ENCODE measurements around the gene MYO18B. TPM values are rescaled to one million over a fixed set of nuclear protein-coding genes. Genes with fewer than 3 reads are reported as not detected.
"Not testable (repeated sequence)": the region's sequence is repeated elsewhere in the genome, so short reads cannot be mapped to it uniquely, and the experiment has no call there.

Gene MYO18B
- total RNA-seq, 1 donor from 2014 or later: not detected

DNA sequence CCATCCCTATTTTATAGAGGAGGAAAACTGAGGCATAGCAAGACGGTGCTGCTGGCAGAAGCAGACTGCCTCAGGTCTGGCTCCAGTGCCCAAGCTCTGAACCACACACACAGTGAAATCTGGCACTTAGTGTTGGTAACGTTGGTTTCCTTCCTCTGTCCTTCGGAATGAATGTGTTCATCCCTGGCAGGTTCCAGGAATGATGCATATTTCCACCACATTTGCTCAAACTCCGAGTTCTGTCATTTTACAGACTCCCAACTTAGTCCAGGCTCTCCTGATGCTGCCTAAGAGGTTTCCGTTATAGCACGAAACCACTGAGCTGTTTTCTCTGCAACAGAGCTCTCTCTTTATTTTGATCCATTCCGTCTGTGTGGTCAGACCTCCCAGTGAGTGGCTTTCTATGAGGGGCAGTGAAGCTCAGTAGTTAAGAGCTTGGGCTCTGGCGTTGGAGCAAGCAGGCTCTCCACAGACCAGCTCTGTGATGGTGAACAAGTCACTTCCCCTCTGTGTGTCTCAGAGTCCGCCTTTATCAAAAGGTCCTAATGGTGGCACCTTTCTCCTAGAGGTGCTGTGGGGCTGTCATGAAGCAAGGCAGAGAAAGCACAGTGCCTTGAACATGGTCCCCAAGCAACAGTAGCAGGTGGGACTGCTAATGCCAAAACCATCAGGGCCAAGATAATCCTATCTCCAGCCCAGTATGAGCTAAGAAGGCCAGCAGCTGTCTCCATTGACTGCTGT is 200.3 kb downstream of the MYO18B start:
- no peak for DNase-seq (ENCODE audit: low read depth)

DNA sequence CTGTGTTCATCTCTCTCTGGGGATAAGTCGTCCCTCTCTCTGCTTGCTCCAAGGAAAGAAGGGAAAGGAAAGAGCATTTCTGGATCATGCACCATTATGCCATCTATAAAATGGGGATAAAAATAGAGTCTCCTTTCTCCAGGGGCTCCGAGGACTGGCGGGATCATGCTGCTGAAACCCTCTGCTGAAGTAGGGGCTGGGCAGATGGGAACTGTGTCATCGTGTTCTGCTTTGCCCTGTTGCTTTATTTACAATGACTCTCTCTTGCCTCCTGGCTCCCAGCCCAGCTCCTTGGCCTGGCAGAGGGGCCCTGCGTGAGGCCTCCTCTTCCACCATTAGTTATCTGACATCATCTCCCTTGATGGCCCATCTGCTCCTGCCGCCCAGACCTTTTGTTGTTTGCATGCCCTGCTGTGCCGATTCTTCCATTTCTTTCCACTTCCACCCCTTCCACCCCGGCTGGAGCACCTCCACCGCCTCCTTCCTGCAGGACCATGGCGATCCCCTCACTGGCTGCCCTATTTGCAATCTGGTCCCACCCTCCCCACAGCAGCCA is 200.9 kb downstream of the MYO18B start:
- DNase-seq (ENCODE audit: low read depth): no peak

DNA sequence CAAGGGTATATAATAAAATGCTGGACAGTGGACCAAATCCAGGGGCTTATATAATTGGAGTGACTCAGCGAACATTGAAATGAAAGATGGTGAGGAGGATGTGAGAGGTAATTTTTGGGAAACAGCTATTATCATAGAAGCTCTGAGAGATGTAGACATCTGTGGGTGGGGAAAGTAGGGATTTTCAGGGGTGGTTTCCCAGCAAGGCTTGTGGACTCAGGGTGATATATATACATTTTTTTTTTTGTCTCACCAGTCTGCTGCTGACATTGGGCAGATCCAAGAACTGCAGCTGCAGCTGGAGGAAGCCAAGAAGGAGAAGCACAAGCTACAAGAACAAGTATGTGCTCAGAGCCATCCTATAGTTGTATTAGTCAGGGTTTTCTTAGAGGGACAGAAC is 208.1 kb downstream of the MYO18B start:
- DNase-seq (ENCODE audit: low read depth): no peak

DNA sequence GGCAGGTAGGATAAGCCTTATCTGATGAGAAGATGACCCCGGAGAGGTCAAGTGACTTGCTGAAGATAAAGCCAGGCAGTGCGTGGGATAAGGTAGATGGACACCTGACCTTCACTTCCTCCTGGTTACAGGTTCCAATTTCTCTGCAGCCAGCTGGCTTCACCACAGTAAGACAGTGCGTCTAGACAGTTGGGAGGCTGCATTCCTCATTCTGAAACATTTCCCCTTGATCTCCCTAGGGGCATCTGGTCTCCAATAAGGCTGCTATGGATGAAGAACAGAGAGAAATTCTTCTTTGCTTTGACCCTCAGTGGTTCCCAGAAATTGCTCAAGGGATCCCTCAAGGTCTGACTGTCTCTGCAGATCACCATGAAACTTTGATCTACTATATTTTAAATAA is 211.3 kb downstream of the MYO18B start:
- DNase-seq (ENCODE audit: low read depth): no peak

DNA sequence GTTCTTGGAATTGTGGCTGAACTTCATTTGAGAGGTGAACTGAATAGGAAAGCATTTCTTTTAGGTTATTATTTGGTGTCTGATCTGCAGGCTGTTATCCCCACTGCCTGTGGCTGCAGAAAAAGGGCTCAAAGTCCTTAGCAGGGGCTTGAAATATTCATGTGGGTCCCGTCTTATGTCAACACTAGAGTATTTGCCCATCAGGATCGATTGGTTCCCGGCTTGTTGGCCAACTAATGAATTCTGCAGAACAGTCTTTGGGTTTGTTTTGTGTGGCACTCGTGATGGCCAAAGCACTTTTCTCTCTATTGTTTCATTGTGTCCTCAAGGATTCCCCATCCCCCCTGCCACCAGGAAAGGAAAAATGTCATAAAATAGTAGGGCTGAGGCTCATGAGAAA is 211.9 kb downstream of the MYO18B start:
- no peak for DNase-seq (ENCODE audit: low read depth)

DNA sequence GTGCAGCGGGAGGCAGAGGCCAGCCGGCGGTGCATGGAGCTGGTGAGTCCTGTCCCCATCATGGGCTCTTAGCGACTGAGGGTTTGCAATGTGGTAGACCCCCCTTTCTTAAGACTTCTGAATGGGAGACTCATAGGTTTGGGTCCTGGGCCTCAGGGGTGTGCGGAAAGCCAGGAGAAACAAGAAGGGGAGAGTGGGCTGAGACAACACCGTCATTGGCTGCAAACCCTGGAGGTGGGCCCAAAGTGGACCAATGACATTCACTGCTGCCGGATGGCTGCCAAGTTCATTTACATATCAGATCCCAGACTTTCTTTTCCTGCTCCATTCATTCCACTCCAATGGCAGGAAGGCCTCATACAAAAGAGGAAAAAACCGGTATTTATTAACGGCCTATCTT is 213.3 kb downstream of the MYO18B start:
- no peak for DNase-seq (ENCODE audit: low read depth)

DNA sequence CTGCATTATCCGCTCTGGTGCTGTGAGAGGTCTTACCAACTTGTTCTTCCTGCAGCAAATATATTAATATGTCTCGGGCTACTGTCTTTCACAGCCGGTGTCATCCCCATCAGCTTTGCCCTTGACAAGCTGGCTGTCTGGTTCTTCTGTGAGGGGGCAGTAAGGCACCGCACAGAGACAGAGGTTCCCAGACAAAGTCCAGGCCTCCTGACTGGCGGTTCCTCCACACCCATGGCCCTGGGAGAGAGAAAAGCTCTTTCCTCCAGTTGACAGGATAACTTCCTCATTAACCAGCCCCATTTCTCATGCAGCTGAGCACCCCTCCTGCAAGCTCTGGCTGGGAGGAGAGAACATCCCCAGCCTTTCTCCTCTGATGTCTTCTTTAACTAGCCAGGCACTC is 214.8 kb downstream of the MYO18B start:
- no peak for DNase-seq (ENCODE audit: low read depth)

DNA sequence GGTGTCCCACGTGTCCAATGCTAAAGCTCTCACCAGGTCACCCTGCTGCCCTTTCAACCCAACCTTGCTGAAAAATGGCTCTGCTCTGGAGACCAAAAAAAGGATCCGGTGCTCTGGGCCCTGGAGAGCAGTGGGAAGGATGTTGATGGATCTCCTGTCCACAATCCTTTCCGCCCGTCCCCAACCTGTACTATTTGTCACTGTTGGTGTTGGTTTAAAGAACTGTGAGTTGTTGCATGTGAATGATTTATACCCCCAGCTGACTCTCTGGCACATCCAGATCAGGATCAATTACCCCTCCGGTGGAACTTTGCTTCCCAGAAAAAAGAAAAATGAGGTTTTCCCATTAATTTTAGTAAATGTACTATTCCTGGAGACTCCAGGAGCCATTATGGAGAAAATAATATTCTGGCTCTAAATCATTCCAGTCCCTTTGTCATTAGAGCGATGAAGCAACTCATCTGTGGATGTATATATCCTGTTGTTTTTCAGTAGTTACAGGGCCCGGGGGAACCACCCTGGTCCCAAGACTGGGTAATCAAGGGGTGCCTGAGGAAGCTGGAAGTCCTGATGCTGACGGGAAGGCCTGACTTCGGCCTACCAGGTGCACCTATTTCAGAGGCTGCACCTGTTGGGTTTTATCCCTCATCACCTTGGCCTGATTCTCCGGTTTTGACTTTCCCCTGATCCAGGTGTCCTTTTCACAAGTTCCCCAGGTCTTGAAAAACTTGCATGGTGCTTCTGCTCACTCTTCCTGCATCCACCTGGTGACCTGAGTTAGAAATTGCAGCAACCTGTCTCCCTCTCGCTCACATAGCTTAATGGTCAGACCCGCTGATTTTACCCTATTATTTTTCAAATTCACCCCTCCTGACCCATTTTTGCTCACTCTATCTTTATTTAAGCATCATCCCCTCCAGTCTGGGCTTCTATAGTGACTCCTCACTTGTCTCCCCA is 218.1 kb downstream of the MYO18B start:
- DNase-seq (ENCODE audit: low read depth): no peak

DNA sequence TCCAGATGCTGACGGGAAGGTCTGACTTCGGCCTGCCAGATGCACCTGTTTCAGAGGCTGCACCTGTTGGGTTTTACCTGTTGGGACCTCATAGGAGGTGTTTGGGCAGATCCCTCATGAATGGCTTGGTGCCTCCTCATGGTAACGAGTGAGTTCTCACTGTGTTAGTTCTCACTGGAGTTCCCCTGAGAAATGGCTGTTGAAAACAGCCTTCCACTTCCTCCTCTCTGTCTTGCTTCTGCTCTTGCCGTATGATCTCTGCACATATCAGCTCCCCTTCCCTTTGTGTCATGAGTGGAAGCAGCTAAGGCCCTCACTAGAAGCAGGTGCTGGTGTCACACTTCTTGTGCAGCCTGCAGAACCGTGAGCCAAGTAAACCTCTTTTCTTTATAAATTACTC is 219.7 kb downstream of the MYO18B start:
- no peak for DNase-seq (ENCODE audit: low read depth)

DNA sequence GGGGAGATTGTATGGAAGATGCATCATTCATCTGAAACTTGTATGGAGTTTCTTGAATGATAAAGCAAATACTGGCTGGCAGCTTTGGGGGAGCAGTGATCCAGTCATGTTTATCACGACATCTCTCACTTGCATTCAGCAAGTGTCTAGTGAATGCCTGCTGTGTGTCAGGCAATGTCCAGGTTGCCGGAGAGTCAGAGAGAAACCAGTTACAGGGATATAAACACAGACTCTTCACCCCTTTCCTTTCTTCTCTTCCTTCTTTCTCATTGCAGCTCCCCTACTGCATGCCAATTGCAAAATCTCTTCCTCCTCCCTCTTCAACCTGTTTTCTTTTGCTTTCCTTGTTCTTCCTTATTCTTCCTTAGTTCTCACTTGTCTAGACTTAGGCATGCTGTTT is 220.7 kb downstream of the MYO18B start:
- no peak for DNase-seq (ENCODE audit: low read depth)

DNA sequence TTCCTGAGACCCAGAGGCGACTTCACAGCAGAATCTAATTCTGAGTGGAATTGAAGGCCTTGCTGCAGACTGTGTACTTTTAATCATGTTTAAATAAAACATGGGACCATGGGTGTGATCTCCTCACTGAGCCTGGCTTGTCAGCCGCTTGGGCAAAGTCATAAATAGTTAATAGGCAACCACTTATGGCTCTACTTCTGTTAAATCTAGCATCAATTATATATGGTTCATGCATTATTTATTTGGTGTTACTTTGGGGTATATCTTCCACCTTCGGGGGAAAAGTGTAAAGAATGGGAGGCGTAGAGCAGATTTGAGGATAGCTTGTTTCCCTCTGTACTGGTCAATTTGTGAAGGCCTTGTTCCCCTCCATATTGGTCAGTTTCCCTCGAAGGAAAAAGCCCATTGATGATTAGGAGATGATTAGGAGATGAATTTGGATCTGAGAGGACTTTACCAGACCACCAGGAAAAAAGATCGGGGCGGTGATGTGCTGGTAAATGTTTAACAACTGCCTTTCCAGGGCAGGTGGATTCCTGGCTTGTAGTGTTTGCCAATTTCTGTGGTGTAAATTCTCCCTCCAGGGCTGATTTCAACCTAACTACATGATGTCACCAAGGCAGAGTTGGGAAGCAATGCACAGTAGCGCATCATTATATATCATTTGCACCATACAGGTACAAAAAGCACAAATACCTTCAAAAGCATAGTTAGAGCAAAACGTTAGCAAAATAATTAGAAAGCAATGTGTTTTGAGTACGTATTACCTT is 223.2 kb downstream of the MYO18B start:
- DNase-seq (ENCODE audit: low read depth): no peak

DNA sequence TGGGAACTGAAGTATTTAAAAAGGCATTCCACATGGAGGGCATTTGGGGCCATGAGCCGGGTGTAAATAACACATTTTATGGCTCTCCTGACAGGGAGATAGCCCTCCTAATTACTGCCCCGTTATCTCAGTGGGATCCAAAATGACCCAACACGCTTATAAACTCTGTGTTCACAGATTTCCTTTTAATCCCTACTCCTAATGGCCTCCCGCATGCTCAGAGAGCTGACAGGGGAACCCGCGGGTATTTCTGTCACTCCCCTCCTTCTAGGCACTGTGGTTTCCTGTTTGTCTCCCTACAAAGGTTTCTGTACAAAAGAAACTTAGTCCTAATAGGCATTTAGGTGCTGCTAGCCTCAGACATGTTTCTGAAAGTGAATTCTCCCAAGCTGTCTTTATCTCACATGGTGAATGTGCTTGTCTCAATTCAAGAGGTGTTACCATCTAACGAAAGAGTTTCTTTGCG is 224.5 kb downstream of the MYO18B start:
- DNase-seq (ENCODE audit: low read depth): no peak

DNA sequence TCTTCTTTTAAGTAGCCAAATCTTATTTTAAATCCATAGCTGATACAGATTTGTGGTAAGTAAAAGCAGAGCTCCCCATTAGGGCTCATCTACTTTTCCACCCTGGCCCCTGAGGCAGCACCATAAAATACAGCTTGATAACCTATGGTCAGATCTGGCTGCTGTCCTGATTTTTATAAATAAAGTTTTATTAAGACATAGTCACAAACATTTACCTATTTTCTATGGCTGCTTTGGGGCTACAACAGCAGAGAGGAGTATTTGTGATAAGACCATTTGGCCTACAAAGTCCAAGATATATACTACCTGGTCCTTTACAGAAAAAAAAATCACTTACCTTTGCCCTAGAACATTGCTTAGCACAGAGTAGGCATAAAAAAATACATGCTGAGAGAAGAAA is 227.3 kb downstream of the MYO18B start:
- DNase-seq (ENCODE audit: low read depth): no peak

DNA sequence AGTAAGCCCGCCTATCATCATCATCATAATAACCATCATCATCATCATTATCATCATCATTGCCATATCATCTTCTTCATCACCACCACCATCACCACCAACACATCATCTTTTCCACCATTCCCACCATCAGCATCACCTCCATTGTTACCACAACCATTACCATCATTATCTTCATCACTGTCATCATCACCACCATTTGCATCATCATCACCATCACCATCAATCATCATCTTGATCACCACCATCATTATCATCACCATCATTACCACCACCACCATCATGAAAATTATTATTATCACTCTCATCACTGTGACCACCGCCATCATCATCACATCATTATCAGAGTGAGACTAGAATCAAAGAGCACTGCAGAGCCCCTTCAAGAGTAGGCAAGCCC is 227.9 kb downstream of the MYO18B start:
- DNase-seq (ENCODE audit: low read depth): no peak

DNA sequence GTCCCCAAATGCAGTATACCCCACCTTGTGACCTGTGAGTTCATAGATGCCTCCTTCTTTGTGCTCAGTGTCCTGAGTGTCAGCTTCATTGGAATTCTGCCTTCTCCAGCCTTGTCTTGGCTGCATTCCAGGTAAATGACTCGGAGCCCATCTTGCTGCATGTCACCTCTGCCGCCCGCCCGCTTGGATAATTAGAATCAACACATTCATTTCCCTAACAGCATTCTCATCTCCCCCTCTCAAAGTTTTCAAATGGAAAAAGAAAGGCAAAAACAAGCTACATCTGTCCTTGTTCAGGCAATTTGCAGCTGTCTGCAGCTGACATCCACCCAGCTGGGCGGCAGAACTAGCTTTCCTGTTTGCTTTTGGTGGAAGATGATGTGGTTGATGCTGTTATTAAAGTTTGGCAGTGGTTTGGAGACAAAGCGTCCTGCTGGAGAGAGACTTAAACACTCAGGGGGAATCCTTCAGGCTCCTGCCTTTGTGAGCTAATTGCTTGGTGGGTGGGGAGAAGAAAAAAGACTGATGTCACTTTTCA is 228.5 kb downstream of the MYO18B start:
- DNase-seq (ENCODE audit: low read depth): no peak

DNA sequence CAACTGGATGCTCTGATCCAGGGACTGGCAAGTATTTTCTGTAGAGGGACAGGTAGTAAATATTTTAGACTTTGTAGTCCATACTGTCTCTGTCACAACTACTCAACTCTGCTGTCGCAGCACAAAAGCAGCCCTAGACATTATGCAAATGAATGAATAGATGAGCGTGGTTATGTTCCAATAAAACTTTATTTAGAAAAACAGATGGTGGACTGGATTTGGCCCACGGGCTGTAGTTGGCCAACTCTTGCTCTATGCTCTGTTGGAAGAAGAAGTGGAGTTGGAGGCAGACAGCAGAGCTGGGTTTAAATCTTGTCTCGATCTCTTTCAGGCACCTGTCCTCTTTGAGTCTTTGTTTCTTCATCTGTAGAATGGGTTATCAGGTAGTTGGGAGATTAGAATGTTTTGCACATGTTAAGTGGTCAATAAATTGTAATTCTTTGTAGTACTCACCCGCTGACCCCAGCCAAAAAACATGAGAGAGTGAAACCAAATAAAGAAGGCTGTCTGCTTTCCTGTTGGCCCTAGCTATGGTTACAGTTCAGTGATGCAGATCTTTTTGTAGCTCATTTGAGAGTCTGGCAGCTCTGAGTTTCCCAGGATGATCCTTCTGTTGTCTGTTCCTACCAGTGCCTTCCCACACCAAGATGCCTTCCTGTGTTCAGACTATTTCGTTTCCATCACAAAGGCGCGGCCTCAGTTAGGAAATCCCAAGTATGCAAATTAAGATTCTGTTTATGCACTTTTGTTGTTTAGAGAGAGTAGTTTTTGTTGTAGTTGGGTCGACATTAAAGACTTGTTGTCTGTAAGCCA is 229.2 kb downstream of the MYO18B start:
- no peak for DNase-seq (ENCODE audit: low read depth)

DNA sequence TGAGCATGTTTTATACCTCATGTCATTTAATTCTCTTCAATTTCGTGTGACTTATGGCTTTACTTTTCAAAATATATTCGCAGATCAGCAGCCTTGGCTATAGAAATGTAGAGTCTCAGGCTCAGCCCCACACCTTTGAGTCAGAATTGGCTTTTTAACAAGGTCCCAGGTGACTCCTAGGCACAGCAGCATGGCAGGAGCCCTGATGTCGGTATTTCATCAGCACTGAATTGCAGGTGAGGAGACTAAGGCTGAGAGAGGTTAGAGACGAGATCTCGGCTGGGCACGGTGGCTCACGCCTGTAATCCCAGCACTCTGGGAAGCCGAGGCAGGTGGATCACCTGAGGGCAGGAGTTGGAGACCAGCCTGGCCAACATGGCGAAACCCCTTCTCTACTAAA is 230.4 kb downstream of the MYO18B start:
- DNase-seq (ENCODE audit: low read depth): no peak

DNA sequence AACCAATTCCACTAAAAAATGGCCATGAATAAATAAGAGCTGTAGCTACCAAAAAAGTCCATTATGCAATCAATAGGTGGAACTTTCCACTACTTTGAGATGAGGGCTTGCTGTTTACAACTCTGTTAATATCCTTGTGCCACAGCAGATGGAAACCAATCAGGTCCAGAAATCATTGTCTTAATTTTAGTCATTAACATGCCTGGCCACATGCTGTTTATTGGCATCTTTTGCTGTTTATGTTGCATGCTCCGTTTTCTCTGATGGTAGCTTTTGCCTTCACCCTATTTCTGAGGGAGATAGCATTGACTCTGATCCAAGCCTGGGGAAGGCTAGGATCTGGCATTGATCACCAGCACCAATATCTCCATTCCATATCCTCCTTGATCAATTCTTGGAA is 234.4 kb downstream of the MYO18B start:
- no peak for DNase-seq (ENCODE audit: low read depth)

DNA sequence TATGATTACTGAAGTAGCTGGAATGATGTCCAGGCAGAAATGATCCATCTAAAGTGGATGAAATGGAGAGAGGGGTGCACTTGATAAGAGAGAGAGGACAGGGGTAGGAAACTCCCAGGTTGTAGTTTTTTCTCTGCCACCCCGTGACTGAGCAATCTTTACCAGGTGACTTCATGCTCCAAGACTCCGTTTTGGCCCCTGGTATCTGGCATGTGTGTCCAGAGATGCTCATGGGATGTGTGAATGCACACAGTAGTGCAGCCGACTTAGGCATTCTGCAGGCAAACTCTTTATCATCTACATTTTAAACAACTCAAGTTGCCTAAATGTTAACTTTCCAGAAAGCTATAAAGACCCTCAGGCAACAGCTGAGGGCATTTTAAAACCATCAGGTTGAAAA is 238.0 kb downstream of the MYO18B start:
- no peak for DNase-seq (ENCODE audit: low read depth)

DNA sequence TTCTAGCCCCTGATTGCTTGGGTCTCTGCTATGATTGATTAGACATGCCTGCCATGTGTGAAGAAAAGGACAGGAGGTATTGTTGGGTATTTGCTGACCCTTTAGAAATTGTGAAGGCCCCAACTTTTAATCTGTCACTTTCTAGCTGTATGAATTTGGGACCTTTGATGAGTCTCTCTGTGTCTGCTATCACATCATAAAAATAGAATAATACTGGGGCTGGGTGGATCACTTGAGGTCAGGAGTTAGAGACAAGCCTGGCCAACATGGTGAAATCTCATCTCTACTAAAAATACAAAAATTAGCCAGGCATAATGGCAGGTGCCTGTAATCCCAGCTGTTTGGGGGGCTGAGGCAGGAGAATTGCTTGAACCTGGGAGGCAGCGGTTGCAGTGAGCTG is 242.9 kb downstream of the MYO18B start:
- not testable (repeated sequence) for DNase-seq (ENCODE audit: low read depth)

DNA sequence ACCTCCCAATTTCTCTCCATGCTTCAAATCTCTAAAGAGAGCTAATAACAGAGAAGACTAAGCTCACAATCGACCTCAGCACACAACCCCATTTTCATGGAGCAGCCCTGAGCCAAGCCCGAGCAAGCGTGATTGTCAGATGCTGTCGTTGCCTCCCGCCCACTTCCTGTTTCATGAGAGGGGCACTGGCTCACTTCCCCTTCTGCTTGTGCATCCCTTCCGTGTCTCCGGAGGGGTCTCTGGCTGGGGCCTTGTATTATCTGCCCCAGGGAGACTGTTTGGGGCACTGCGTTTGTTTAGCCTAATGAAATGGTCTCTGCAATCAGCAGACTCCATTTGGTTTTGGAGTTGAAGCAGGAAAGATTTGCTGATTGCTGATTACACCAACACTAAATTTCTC is 246.0 kb downstream of the MYO18B start:
- no peak for DNase-seq (ENCODE audit: low read depth)

Data from renal cortical epithelial cell (primary cell).